Thoracic aorta (tissue), 2 donors: ENCODE data around the gene LRIG3. TPM values are rescaled to one million over a fixed set of nuclear protein-coding genes. Genes with fewer than 3 reads are reported as not detected.
"Not testable (repeated sequence)": the region's sequence is repeated elsewhere in the genome, so short reads cannot be mapped to it uniquely, and the experiment has no call there.

Experiments used
- ATAC-seq: fragments of 150-250 bp; one replicate; pipeline ENCODE4 v1.8.0; 2017; ENCODE audit warnings: low read depth; ENCODE audit not compliant: insufficient number of reproducible peaks, low FRiP score
- DNase-seq: peaks from one replicate; pipeline ENCODE4 v3.0.0-alpha.2; 2020; ENCODE audit warnings: low spot score
- H3K27ac ChIP-seq, 2 donors: fragments of 200-600 bp; sonication (generic); 1 replicate in 1 of 2; 2 replicates in 1 of 2; pipeline ENCODE4 v1.5.1; 2016; ENCODE audit warnings: mild to moderate bottlenecking in 2 of 2, moderate library complexity in 2 of 2
- H3K27me3 ChIP-seq: fragments of 200-600 bp; sonication (generic); replicated peaks from 2 replicates; pipeline ENCODE4 v1.6.0; 2016; ENCODE audit warnings: mild to moderate bottlenecking; ENCODE audit not compliant: insufficient read depth
- H3K36me3 ChIP-seq: fragments of 200-600 bp; sonication (generic); one replicate; pipeline ENCODE4 v1.5.1; 2016
- H3K4me1 ChIP-seq, 2 donors: fragments of 200-600 bp; sonication (generic); 1 replicate in 1 of 2; 2 replicates in 1 of 2; pipeline versions ENCODE4 v1.5.1 to v1.6.0; 2016; ENCODE audit warnings: low read depth in 2 of 2, mild to moderate bottlenecking in 1 of 2; ENCODE audit not compliant: control insufficient read depth in 1 of 2
- H3K4me3 ChIP-seq: fragments of 200-600 bp; sonication (generic); 2 replicates; pipeline ENCODE4 v1.5.1; 2016; ENCODE audit warnings: mild to moderate bottlenecking
- H3K9me3 ChIP-seq: fragments of 200-600 bp; sonication (generic); 2 replicates; pipeline ENCODE4 v1.5.1; 2016
- CTCF ChIP-seq: fragments of 200-600 bp; sonication (generic); IDR thresholded peaks from one replicate; pipeline ENCODE4 v1.5.1; 2019; ENCODE audit warnings: antibody characterized with exemption
- total RNA-seq, 2 donors: library from RNA; depleted of rRNA; stranded (reverse); fragments of >200 nt; gene quantifications; one replicate each; pipeline versions ENCODE4 v1.1.0 to v1.2.3, GENCODE V29; 2016

The LRIG3 gene
- total RNA-seq, 2 donors from 2014 or later = 34.4 to 70.0 TPM

- ATAC-seq = no peak
- Histone ChIP-seq H3K4me3 (no peak overlapping the region), H3K36me3 (no peaks in the 10 kb centered on the region), H3K4me1 (no peaks in the 10 kb centered on the region), H3K27me3 (no peaks in the 10 kb centered on the region), H3K9me3 (no peaks in the 10 kb centered on the region), H3K27ac (no peak overlapping the region)
- no peak for DNase-seq
- TF ChIP-seq CTCF = no peak
These were observed 37.0 kb upstream of the LRIG3 start for GRCh38 chr12:58957298-58957697.

- no peaks in the 10 kb centered on the region for H3K36me3 ChIP-seq
- no peak for DNase-seq
These were observed 35.5 kb upstream of the LRIG3 start for GRCh38 chr12:58955849-58956248.

DNA sequence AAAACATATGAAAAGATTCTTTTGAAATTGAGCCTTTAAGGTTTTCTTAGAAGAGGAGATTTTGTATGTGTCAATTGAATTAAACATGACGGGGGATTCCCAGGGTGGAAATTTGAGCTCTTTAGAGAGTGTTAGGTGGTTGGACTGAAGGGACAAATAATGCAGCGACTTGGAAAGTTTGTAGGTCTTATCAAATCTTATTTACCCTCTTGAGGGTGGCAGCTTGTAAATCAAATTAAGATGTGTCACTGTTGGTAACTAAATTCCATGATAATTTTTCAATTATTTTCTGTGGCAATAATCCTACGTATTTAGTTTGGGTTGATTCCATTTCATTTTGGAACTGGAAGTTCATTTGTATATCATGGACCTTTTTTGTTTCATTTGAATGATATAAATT lies 33.7 kb upstream of the LRIG3 start:
- peaks cover under 1% of the 10 kb centered on the region for H3K9me3 ChIP-seq
- H3K4me3 ChIP-seq = no peak overlapping the region
- ATAC-seq (no peak), DNase-seq (no peak)
- TF ChIP-seq CTCF = no peak
- no peak overlapping the region for H3K27ac ChIP-seq
- no peaks in the 10 kb centered on the region for H3K27me3 ChIP-seq
- no peaks in the 10 kb centered on the region for H3K4me1 ChIP-seq
- H3K36me3 ChIP-seq = no peaks in the 10 kb centered on the region

More at GRCh38 chr12:58955849-58956248, 35.5 kb upstream of the LRIG3 start:
- ATAC-seq = no peak
- H3K27me3 ChIP-seq = no peaks in the 10 kb centered on the region
- no peak overlapping the region for H3K27ac ChIP-seq
- TF ChIP-seq CTCF = no peak
- H3K4me3 ChIP-seq = no peak overlapping the region
- no peaks in the 10 kb centered on the region for H3K9me3 ChIP-seq
- H3K4me1 ChIP-seq = no peaks in the 10 kb centered on the region

GRCh38 chr12:58950739-58951100 lies 30.4 kb upstream of the LRIG3 start:
- H3K27me3 ChIP-seq = no peaks in the 10 kb centered on the region
- DNase-seq = no peak
- no peak for ATAC-seq
- H3K4me3 ChIP-seq = no peak overlapping the region
- no peak for TF ChIP-seq CTCF
- no peaks in the 10 kb centered on the region for H3K4me1 ChIP-seq
- H3K36me3 ChIP-seq = no peaks in the 10 kb centered on the region
- H3K9me3 ChIP-seq = peaks cover 2% of the 10 kb centered on the region
- no peak overlapping the region for H3K27ac ChIP-seq

GRCh38 chr12:58949954-58950738 lies 29.8 kb upstream of the LRIG3 start:
- not testable (repeated sequence) for H3K36me3 ChIP-seq, DNase-seq, ATAC-seq, H3K27me3 ChIP-seq, H3K9me3 ChIP-seq, H3K4me3 ChIP-seq, H3K4me1 ChIP-seq, H3K27ac ChIP-seq

GRCh38 chr12:58943079-58943478 lies 22.8 kb upstream of the LRIG3 start:
- no peak for TF ChIP-seq CTCF
- ATAC-seq (no peak), DNase-seq (no peak)

More at GRCh38 chr12:58943079-58943478, 22.8 kb upstream of the LRIG3 start:
- Histone ChIP-seq H3K27ac (no peak overlapping the region), H3K27me3 (no peaks in the 10 kb centered on the region), H3K36me3 (no peaks in the 10 kb centered on the region), H3K4me3 (no peak overlapping the region), H3K9me3 (no peaks in the 10 kb centered on the region), H3K4me1 (no peaks in the 10 kb centered on the region)
